DOHH2 (cell line): ENCODE data around the gene MAP1B.

Experiments used
- H3F3A ChIP-seq: fragments of 200-600 bp; sonication (generic), shearing (Covaris generic); 2 replicates; pipeline ENCODE4 v1.6.0; 2016; ENCODE audit warnings: antibody characterized with exemption, mild to moderate bottlenecking; ENCODE audit not compliant: control insufficient read depth, insufficient read depth
- H3K27ac ChIP-seq: fragments of 200-600 bp; sonication (generic); 2 replicates; pipeline ENCODE4 v1.5.1; 2014; ENCODE audit warnings: low read depth, mild to moderate bottlenecking, low read length, moderate library complexity
- H3K27me3 ChIP-seq: fragments of 200-600 bp; sonication (generic); 2 replicates; pipeline ENCODE4 v1.6.1; 2014; ENCODE audit warnings: mild to moderate bottlenecking, low read length, mixed read lengths; ENCODE audit not compliant: control insufficient read depth
- H3K36me3 ChIP-seq: fragments of 200-600 bp; sonication (generic); 2 replicates; pipeline ENCODE4 v1.6.1; 2014; ENCODE audit warnings: mild to moderate bottlenecking, low read length, moderate library complexity, mixed read lengths; ENCODE audit not compliant: control insufficient read depth
- H3K4me1 ChIP-seq: fragments of 200-600 bp; sonication (generic); 2 replicates; pipeline ENCODE4 v1.6.1; 2014; ENCODE audit warnings: mild to moderate bottlenecking, low read length, mixed read lengths; ENCODE audit not compliant: control insufficient read depth
- H3K4me2 ChIP-seq: fragments of 200-600 bp; sonication (generic); 2 replicates; pipeline ENCODE4 v1.6.0; 2014; ENCODE audit warnings: mild to moderate bottlenecking, low read length, moderate library complexity
- H3K4me3 ChIP-seq: fragments of 200-600 bp; sonication (generic); 2 replicates; pipeline ENCODE4 v1.5.1; 2014; ENCODE audit warnings: mild to moderate bottlenecking, low read length, mixed read lengths
- H3K79me2 ChIP-seq: fragments of 200-600 bp; sonication (generic); 2 replicates; pipeline ENCODE4 v1.6.1; 2014; ENCODE audit warnings: mild to moderate bottlenecking, low read length, mixed read lengths; ENCODE audit not compliant: control insufficient read depth
- H3K9me2 ChIP-seq: fragments of 200-600 bp; sonication (generic); replicated peaks from 2 replicates; pipeline ENCODE4 v1.6.1; 2014; ENCODE audit warnings: mild to moderate bottlenecking, low read length, mixed read lengths; ENCODE audit not compliant: control insufficient read depth
- H3K9me3 ChIP-seq: fragments of 200-600 bp; sonication (generic); 2 replicates; pipeline ENCODE4 v1.6.1; 2014; ENCODE audit warnings: antibody characterized with exemption, low read length, mixed read lengths; ENCODE audit not compliant: control insufficient read depth, insufficient read depth
- H4K20me1 ChIP-seq: fragments of 200-600 bp; sonication (generic); 2 replicates; pipeline ENCODE4 v1.6.0; 2014; ENCODE audit warnings: low read depth, mild to moderate bottlenecking, antibody characterized with exemption, low read length, moderate library complexity; ENCODE audit not compliant: control insufficient read depth, insufficient read depth
- EZH2phosphoT487 ChIP-seq: fragments of 200-600 bp; sonication (generic); IDR thresholded peaks from 2 replicates; pipeline ENCODE4 v1.6.1; 2017; ENCODE audit warnings: borderline replicate concordance, mild to moderate bottlenecking, antibody characterized with exemption, low read length, moderate library complexity, mixed read lengths
- TF ChIP-seq, protein P1 (sequence below): fragments of 200-600 bp; sonication (generic); IDR thresholded peaks from one replicate; pipeline ENCODE4 v1.5.1; 2014; ENCODE audit warnings: antibody characterized with exemption, mild to moderate bottlenecking, low read depth, low read length; ENCODE audit not compliant: poor library complexity, severe bottlenecking

The MAP1B gene

DNA sequence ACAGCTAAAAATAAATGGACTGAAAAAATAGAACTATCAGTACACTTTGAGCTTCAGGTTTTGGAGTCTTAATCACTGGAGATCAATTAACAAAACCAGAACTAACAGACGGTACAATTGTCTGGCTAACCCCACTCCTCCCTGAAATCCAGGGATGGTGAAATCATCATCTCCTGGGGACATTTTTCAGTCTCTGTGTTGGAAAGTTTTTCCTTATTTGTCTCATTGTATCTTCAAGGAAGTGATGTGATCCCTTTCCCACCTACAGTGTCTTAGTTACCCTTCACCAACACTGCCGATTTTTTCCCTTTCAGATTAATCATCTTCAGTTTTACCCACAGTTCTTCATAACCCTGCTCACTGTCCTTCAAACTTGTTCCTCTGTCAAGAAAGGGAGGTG lies 81.9 kb downstream of the MAP1B start:
- no peak overlapping the region for H3K4me3 ChIP-seq
- H3K9me3 ChIP-seq, result no peaks in the 10 kb centered on the region
- H3K36me3 ChIP-seq, result no peaks in the 10 kb centered on the region
- H3K9me2 ChIP-seq, result no peaks in the 10 kb centered on the region
- H3K4me2 ChIP-seq, result no peak overlapping the region
- TF ChIP-seq, protein P1, sequence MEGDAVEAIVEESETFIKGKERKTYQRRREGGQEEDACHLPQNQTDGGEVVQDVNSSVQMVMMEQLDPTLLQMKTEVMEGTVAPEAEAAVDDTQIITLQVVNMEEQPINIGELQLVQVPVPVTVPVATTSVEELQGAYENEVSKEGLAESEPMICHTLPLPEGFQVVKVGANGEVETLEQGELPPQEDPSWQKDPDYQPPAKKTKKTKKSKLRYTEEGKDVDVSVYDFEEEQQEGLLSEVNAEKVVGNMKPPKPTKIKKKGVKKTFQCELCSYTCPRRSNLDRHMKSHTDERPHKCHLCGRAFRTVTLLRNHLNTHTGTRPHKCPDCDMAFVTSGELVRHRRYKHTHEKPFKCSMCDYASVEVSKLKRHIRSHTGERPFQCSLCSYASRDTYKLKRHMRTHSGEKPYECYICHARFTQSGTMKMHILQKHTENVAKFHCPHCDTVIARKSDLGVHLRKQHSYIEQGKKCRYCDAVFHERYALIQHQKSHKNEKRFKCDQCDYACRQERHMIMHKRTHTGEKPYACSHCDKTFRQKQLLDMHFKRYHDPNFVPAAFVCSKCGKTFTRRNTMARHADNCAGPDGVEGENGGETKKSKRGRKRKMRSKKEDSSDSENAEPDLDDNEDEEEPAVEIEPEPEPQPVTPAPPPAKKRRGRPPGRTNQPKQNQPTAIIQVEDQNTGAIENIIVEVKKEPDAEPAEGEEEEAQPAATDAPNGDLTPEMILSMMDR, result no peak
- TF ChIP-seq EZH2phosphoT487, result no peak
- no peaks in the 10 kb centered on the region for H3F3A ChIP-seq
- H3K27me3 ChIP-seq, result peaks cover 19% of the 10 kb centered on the region
- H3K79me2 ChIP-seq, result no peaks in the 10 kb centered on the region
- H4K20me1 ChIP-seq, result no peaks in the 10 kb centered on the region
- H3K4me1 ChIP-seq, result no peaks in the 10 kb centered on the region
- H3K27ac ChIP-seq, result no peak overlapping the region

DNA sequence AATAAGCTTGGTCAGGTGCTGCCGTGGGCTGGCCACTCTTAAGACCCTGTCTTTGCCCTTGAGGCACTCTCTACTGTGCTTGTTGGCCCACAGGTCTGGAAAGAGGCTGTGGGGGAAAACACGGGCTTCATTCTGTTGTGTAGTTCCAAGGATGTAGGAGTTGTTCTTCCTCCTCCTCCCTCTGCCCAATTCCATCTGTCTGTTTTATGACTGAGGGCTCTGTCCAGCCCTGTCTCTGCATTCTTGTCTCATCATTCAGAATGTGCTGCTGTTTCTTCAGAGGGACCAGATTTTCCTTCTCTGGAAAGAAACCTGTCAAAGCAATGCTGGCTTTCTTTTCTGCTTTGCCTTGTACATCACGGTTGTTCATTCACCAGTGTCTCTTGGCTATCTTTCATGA lies 84.1 kb downstream of the MAP1B start:
- Histone ChIP-seq H3K27ac (no peak overlapping the region), H3K4me2 (no peak overlapping the region), H4K20me1 (no peaks in the 10 kb centered on the region), H3K79me2 (no peaks in the 10 kb centered on the region), H3K9me2 (no peaks in the 10 kb centered on the region), H3K36me3 (no peaks in the 10 kb centered on the region), H3K9me3 (no peaks in the 10 kb centered on the region), H3F3A (no peaks in the 10 kb centered on the region), H3K27me3 (peaks cover 27% of the 10 kb centered on the region), H3K4me1 (peaks cover 11% of the 10 kb centered on the region), H3K4me3 (no peak overlapping the region)
- TF ChIP-seq EZH2phosphoT487, result no peak
- TF ChIP-seq, protein P1, result no peak

GRCh38 chr5:72194846-72195245 lies 87.6 kb downstream of the MAP1B start:
- no peak overlapping the region for H3K27ac ChIP-seq
- no peaks in the 10 kb centered on the region for H3K36me3 ChIP-seq
- no peaks in the 10 kb centered on the region; the same call in 1 of the 2 replicates for H3K9me3 ChIP-seq
- H3K4me3 ChIP-seq, result no peak overlapping the region
- H3K9me2 ChIP-seq, result no peaks in the 10 kb centered on the region
- H3K27me3 ChIP-seq, result peaks cover 27% of the 10 kb centered on the region
- H4K20me1 ChIP-seq, result no peaks in the 10 kb centered on the region
- no peak overlapping the region for H3K4me2 ChIP-seq
- TF ChIP-seq, protein P1, result no peak
- TF ChIP-seq EZH2phosphoT487, result no peak
- no peaks in the 10 kb centered on the region for H3K79me2 ChIP-seq
- H3F3A ChIP-seq, result no peaks in the 10 kb centered on the region
- H3K4me1 ChIP-seq, result peaks cover 11% of the 10 kb centered on the region
